GM19452 (cell line): ENCODE data around the gene MAGEA8.
"Not testable (repeated sequence)": the region's sequence is repeated elsewhere in the genome, so short reads cannot be mapped to it uniquely, and the experiment has no call there.

Experiments
- ATAC-seq: cut with Tn5 transposase; IDR thresholded peaks from one replicate; pipeline ENCODE4 v1.9.1; 2021; ENCODE audit not compliant: unreplicated experiment

Gene MAGEA8

DNA sequence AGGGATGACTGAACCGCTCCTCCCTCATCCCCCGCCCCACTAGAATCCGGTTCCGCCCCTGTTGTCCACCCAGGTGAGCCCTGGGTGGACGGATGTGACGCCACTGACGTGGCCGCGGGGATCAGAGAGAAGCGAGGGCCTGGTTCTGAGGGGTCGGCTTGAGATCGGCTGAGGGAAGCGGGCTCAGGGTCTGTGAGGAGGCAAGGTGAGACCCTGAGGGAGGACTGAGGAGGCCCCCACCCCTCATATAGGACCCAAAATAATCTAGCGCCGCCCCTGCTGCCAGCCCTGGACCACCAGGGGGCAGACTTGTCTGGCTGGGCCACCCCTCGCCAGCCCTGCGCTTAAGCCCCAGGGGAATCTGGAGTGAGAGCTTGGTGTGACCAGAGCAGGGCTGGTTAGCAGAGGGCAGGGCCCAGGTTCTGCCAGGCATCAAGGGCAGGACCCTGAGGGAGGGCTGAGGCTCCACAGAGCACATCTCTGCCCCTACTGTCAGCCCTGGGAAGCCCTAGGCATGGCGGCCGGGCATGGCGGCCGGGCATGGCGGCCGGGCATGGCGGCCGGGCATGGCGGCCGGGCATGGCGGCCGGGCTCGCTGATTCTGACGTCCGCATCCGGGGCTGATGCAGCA lies at the start of gene MAGEA8:
MAGEA8 (plus strand) TSS at position 103 of the 631 bp plus-strand sequence. CDS start 3,090 bp downstream, outside the sequence.
- no peak for ATAC-seq

- no peak for ATAC-seq
These were observed 49.5 kb upstream of the MAGEA8 start for GRCh38 chrX:149831473-149831872.

- not testable (repeated sequence) for ATAC-seq
These were observed 44.3 kb upstream of the MAGEA8 start for GRCh38 chrX:149836728-149837127.

- no peak for ATAC-seq
These were observed 43.8 kb upstream of the MAGEA8 start for GRCh38 chrX:149837167-149837566.

- ATAC-seq, result peak; percentile 78
These were observed 43.3 kb upstream of the MAGEA8 start for GRCh38 chrX:149837639-149838038.

DNA sequence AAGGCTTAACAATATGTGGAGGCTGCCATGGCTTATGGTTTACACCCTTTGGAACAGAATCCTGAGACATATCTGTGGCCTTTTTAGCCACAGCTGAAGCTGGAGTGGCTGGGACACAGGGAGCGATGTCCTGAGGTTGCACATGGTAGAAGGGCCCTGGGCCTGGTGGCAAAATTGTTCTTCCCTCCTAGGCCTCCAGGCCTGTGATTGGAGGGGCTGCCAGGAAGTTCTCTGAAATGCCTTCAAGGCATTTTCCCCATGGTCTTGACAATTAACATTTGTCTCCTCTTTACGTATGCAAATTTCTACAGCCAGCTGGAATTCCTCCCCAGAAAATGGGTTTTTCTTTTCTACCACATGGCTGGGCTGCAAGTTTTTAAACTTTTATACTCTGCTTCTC lies 39.1 kb upstream of the MAGEA8 start:
- no peak for ATAC-seq

- no peak for ATAC-seq
These were observed 35.6 kb upstream of the MAGEA8 start for GRCh38 chrX:149845385-149845784.

DNA sequence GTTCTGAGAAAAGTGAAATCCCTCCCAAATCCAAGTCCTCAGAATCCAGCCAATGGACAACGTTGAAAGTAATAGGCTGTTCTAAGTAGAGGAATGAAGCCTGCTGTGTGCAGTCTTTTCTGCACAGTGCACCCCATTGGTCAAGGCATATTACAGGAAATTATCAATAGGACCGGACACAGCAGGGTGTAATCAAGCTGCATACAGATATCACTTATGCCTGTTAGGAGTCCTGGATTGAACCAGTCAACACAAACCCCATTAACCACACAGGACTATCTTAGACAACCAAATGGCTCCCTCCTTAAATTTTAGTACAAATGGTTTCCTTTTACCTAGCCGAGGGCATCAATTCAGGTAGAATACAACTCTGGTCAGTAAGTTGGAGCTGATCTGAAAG lies 34.2 kb upstream of the MAGEA8 start:
- no peak for ATAC-seq

DNA sequence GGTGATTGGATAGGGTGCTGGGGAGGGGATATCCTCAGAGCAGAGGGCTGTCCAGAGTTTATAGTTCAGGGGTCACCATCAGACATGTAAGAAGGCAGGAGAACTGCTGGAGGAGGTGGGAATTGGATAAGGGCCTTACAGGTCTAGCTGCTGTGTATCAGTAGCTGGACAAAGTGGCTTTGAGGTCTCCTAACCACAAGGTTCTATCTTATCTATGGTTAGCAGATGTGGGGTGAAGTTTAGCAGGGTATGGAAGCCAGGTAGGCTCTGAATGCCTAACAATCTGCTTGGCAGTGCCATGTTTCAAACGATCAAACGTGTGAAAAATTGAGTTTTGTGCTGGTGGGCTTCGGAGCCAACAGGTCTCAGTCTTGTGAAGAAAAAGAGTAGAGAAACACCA lies 32.1 kb upstream of the MAGEA8 start:
- no peak for ATAC-seq

- no peak for ATAC-seq
These were observed 31.2 kb upstream of the MAGEA8 start for GRCh38 chrX:149849787-149850186.

- ATAC-seq, result no peak
These were observed 29.1 kb upstream of the MAGEA8 start for GRCh38 chrX:149851864-149852263.

DNA sequence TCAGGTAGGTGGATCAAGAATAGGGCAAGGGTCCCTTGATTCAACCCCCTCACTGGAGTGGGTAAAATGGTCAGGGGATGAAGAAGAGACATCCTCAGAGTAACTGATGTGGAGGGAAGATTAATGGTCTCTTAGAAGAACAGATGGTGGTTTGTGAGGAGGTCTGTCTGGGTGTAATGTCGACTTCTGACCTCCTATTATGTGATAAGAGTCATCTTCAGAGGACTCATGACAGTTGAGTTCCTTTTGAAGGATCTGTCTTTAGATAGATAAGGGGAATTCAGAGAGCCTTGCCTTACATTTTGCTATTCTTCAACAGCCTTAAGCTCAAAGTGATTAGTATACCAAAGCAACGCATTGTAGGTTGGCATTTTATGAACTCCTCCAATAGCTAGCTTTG lies 27.1 kb upstream of the MAGEA8 start:
- no peak for ATAC-seq

DNA sequence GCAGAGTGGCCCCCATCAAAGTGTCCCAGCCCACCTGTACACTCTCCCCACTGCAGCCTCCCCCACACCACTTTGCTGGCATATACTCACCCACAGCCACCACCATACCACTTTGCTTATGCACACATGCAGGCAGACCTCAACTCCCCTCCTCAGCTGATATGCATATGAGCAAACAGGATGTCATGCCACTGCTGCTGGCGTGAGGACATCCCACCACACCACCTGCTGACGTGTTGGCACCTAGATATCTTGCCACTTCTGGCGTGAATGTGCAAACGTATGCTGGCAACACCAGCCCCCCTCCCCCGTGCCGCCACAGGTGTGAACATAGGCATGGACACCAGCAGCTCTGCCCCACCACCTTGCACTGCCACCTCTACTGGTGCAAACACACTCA lies 22.4 kb upstream of the MAGEA8 start:
- no peak for ATAC-seq

GRCh38 chrX:149860445-149860844 lies 20.5 kb upstream of the MAGEA8 start:
- ATAC-seq, result no peak

- ATAC-seq, result no peak
These were observed 15.6 kb upstream of the MAGEA8 start for GRCh38 chrX:149865390-149865789.

DNA sequence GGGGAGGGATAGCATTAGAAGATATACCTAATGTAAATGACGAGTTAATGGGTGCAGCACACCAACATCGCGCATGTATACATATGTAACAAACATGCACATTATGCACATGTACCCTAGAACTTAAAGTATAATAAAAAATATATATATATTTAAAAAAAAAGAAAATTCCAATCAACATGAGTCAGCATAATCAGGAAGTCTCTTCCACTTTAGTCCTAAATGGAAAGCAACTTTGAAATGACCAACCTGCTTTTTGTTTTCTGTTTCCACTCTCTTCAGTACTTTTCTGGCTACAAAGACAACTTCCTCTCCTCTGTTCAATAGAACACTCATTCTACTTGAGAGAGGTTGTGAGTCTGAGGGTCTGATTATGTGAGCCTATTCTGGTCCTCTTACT lies 13.5 kb upstream of the MAGEA8 start:
- ATAC-seq, result no peak

GRCh38 chrX:149870840-149871239 lies 10.1 kb upstream of the MAGEA8 start:
- ATAC-seq, result no peak

- ATAC-seq, result no peak
These were observed 9.6 kb upstream of the MAGEA8 start for GRCh38 chrX:149871433-149871832.

- peak; percentile 88 for ATAC-seq
These were observed 9.0 kb upstream of the MAGEA8 start for GRCh38 chrX:149871940-149872339.

DNA sequence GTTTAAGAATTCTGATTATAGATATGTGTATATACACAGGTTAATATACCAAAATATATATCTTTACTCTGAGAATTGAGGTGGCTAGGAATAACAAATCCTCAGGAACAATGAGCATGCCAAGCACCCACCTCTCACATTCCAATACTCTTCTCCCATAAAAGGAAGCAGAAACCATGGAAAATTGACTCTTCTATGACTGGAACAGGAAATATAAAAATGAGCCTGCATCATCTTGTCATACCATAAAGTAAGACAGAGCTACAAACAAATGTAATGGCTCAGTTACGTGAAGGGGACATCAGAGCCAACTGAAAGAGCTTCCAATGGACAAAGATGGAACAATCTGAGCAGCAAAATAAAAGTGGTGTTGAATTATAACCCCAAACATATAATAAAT lies 3.8 kb upstream of the MAGEA8 start:
- no peak for ATAC-seq

DNA sequence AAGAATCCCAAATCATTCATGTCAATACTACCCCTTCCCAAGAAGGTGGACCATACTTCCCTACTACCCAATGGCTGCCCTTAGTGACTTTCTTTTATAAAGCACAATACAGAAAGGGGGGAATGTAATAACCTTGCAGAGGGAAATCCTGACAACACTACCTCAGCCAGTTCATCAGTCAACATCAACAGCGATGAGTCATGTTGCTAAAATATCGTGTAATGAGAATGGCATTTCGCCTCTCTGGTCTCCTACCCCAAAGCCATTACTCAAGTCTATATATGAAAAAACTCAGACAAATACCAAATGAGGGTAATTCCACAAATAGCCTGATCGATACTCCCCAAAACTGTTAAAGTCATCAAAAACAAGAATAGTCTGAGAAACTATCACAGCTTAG lies 3.3 kb upstream of the MAGEA8 start:
- ATAC-seq, result no peak

- ATAC-seq, result not testable (repeated sequence)
These were observed 9.8 kb downstream of the MAGEA8 start for GRCh38 chrX:149890828-149891227.

- ATAC-seq, result no peak
These were observed 17.6 kb downstream of the MAGEA8 start for GRCh38 chrX:149898554-149898953.
